H1 (cell line): ENCODE measurements around the gene PKM. TPM values are rescaled to one million over a fixed set of nuclear protein-coding genes. Genes with fewer than 3 reads are reported as not detected.

ENCODE experiments used
- CTCF ChIA-PET: fragments of 300-600 bp; sonication (Branson Sonifier 250); formaldehyde crosslinking; loops from one replicate; lab custom pipeline; 2021; ENCODE audit not compliant: partially characterized antibody; lab: Charles Lee
- POLR2A ChIA-PET: fragments of 300-600 bp; sonication (Branson Sonifier 250); formaldehyde crosslinking; loops from one replicate; lab custom pipeline; 2021; ENCODE audit warnings: inconsistent platforms; ENCODE audit not compliant: partially characterized antibody; lab: Charles Lee
- DNase-seq, 2 experiments: peaks; one replicate each; pipeline versions ENCODE4 v3.0.0 to v3.0.0-alpha.2; 2010 to 2022; ENCODE audit warnings: low spot score in 2 of 2, low read depth in 1 of 2, mixed read lengths in 1 of 2
- FAIRE-seq: peaks from 2 replicates; lab custom pipeline; 2011; peaks lifted over from hg19 to GRCh38; lab: Jason Lieb, UNC
- H2AFZ ChIP-seq: 2 replicates; pipeline ENCODE4 v1.8.1; 2012; ENCODE audit warnings: low read length, inconsistent platforms
- H2AK5ac ChIP-seq: 2 replicates; pipeline ENCODE4 v1.6.1; 2013; ENCODE audit warnings: low read depth, low read length
- H2BK120ac ChIP-seq: replicated peaks from 2 replicates; pipeline ENCODE3; 2013; ENCODE audit warnings: low read depth, low read length, inconsistent platforms
- H2BK12ac ChIP-seq: 2 replicates; pipeline ENCODE4 v1.6.1; 2013; ENCODE audit warnings: low read depth, low read length
- H2BK15ac ChIP-seq: 2 replicates; pipeline ENCODE4 v1.6.1; 2013; ENCODE audit warnings: low read length
- H2BK20ac ChIP-seq: 2 replicates; pipeline ENCODE4 v1.6.1; 2013; ENCODE audit warnings: low read length
- H2BK5ac ChIP-seq: 2 replicates; pipeline ENCODE4 v1.6.1; 2013; ENCODE audit warnings: low read depth, low read length
- H3K14ac ChIP-seq: 2 replicates; pipeline ENCODE4 v1.6.1; 2013; ENCODE audit warnings: inconsistent platforms; ENCODE audit not compliant: insufficient read length
- H3K18ac ChIP-seq: 2 replicates; pipeline ENCODE4 v1.6.1; 2013; ENCODE audit warnings: low read length; ENCODE audit errors: extremely low read depth
- H3K23ac ChIP-seq: 2 replicates; pipeline ENCODE4 v1.6.1; 2013; ENCODE audit warnings: inconsistent platforms; ENCODE audit not compliant: insufficient read length
- H3K23me2 ChIP-seq: 2 replicates; pipeline ENCODE4 v1.6.1; 2013; ENCODE audit warnings: low read depth, low read length
- H3K27ac ChIP-seq: 2 replicates; pipeline ENCODE4 v1.6.1; 2011; ENCODE audit warnings: low read depth, low read length, inconsistent platforms
- H3K27me3 ChIP-seq, 4 experiments: replicated peaks in 1 of 4; 1 replicate in 1 of 4; 2 replicates in 3 of 4; pipeline versions ENCODE4 v1.6.1 to v1.8.1; 2011 to 2013; ENCODE audit warnings: low read length in 3 of 4, mild to moderate bottlenecking in 3 of 4, inconsistent platforms in 2 of 4, mixed read lengths in 2 of 4, moderate library complexity in 1 of 4; ENCODE audit not compliant: control insufficient read depth in 3 of 4, insufficient read depth in 3 of 4; ENCODE audit errors: extremely low read depth in 1 of 4
- H3K36me3 ChIP-seq, 4 experiments: 2 replicates each; pipeline versions ENCODE4 v1.6.1 to v1.8.1; 2011 to 2013; ENCODE audit warnings: mild to moderate bottlenecking in 4 of 4, low read length in 3 of 4, moderate library complexity in 2 of 4, control low read depth in 1 of 4, inconsistent platforms in 1 of 4; ENCODE audit not compliant: insufficient read depth in 4 of 4, control insufficient read depth in 2 of 4
- H3K4ac ChIP-seq: replicated peaks from 2 replicates; pipeline ENCODE3; 2013; ENCODE audit warnings: low read length, low read depth, mixed read lengths, inconsistent platforms; ENCODE audit not compliant: insufficient read length
- H3K4me1 ChIP-seq, 4 experiments: replicated peaks in 1 of 4; 1 replicate in 1 of 4; 2 replicates in 3 of 4; pipeline versions ENCODE4 v1.6.1 to v1.8.1; 2011 to 2013; ENCODE audit warnings: low read length in 3 of 4, inconsistent platforms in 2 of 4, mixed read lengths in 1 of 4; ENCODE audit not compliant: insufficient read depth in 4 of 4, control insufficient read depth in 3 of 4
- H3K4me2 ChIP-seq, 2 experiments: 2 replicates each; pipeline versions ENCODE4 v1.6.1 to v1.8.1; 2011 to 2013; ENCODE audit warnings: low read depth in 2 of 2, low read length in 2 of 2, control low read depth in 1 of 2, inconsistent platforms in 1 of 2, mild to moderate bottlenecking in 1 of 2; ENCODE audit not compliant: insufficient read depth in 1 of 2
- H3K4me3 ChIP-seq, 4 experiments: fragments of 200-600, 300-600 bp in 1 of 4; sonication (generic), shearing (Covaris generic), sonication (Bioruptor Twin) in 1 of 4; 2 replicates each; pipeline versions ENCODE4 v1.5.1 to v1.8.1; 2011 to 2016; ENCODE audit warnings: low read length in 4 of 4, low read depth in 3 of 4, control low read depth in 2 of 4, inconsistent platforms in 2 of 4, mild to moderate bottlenecking in 2 of 4, mixed read lengths in 1 of 4, moderate library complexity in 1 of 4; ENCODE audit not compliant: insufficient read depth in 2 of 4; ENCODE audit errors: extremely low read depth in 1 of 4
- H3K56ac ChIP-seq: replicated peaks from 2 replicates; pipeline ENCODE3; 2013; ENCODE audit warnings: low read depth, mild to moderate bottlenecking, mixed read lengths, low read length, inconsistent platforms; ENCODE audit not compliant: insufficient read length
- H3K79me1 ChIP-seq: 2 replicates; pipeline ENCODE4 v1.6.1; 2013; ENCODE audit warnings: low read depth, low read length, control low read depth
- H3K79me2 ChIP-seq, 2 experiments: 2 replicates each; pipeline versions ENCODE4 v1.6.1 to v1.8.1; 2012 to 2013; ENCODE audit warnings: low read length in 2 of 2, mild to moderate bottlenecking in 2 of 2, inconsistent platforms in 1 of 2; ENCODE audit not compliant: insufficient read depth in 2 of 2, control insufficient read depth in 1 of 2
- H3K9ac ChIP-seq, 4 experiments: replicated peaks in 1 of 4; 1 replicate in 1 of 4; 2 replicates in 3 of 4; pipeline versions ENCODE4 v1.6.1 to v1.8.1; 2011 to 2013; ENCODE audit warnings: low read depth in 3 of 4, low read length in 3 of 4, control low read depth in 2 of 4, mild to moderate bottlenecking in 2 of 4, moderate library complexity in 2 of 4, inconsistent platforms in 1 of 4; ENCODE audit errors: extremely low read depth in 1 of 4
- H3K9me3 ChIP-seq, 2 experiments: 2 replicates each; pipeline versions ENCODE4 v1.6.1 to v1.8.1; 2012 to 2013; ENCODE audit warnings: mild to moderate bottlenecking in 2 of 2, moderate library complexity in 2 of 2, control low read depth in 1 of 2, inconsistent platforms in 1 of 2, low read depth in 1 of 2, low read length in 1 of 2, mixed read lengths in 1 of 2; ENCODE audit not compliant: insufficient read depth in 2 of 2
- H4K20me1 ChIP-seq, 2 experiments: replicated peaks in 1 of 2; 2 replicates each; pipeline versions ENCODE3 to v1.8.1; 2011 to 2013; ENCODE audit warnings: inconsistent platforms in 2 of 2, low read length in 2 of 2, mild to moderate bottlenecking in 1 of 2; ENCODE audit not compliant: insufficient read depth in 2 of 2, control insufficient read depth in 1 of 2
- H4K5ac ChIP-seq: 2 replicates; pipeline ENCODE4 v1.6.1; 2013; ENCODE audit warnings: low read length, low read depth, mixed read lengths, inconsistent platforms; ENCODE audit not compliant: insufficient read length
- H4K8ac ChIP-seq: 2 replicates; pipeline ENCODE4 v1.8.0; 2013; ENCODE audit warnings: mild to moderate bottlenecking, moderate library complexity, low read length, inconsistent platforms; ENCODE audit not compliant: insufficient read depth; ENCODE audit errors: extremely low read depth
- H4K91ac ChIP-seq: replicated peaks from 2 replicates; pipeline ENCODE3; 2013; ENCODE audit warnings: low read length, mixed read lengths, inconsistent platforms; ENCODE audit not compliant: insufficient read length
- ATF3 ChIP-seq: IDR thresholded peaks from 2 replicates; pipeline ENCODE4 v1.6.1; 2011; ENCODE audit warnings: low read depth, mild to moderate bottlenecking, low read length; ENCODE audit not compliant: insufficient read depth
- BACH1 ChIP-seq: IDR thresholded peaks from 2 replicates; pipeline ENCODE4 v1.6.1; 2012; ENCODE audit warnings: low read length, improper control_type of control experiment
- CREB1 ChIP-seq: IDR thresholded peaks from 2 replicates; pipeline ENCODE4 v1.6.1; 2012; ENCODE audit warnings: inconsistent platforms
- GABPA ChIP-seq: IDR thresholded peaks from 2 replicates; pipeline ENCODE4 v1.6.1; 2011; ENCODE audit warnings: mild to moderate bottlenecking, low read length, moderate library complexity, borderline replicate concordance; ENCODE audit not compliant: insufficient read depth
- HDAC6 ChIP-seq: IDR thresholded peaks from one replicate; pipeline ENCODE4 v1.7.1; 2012; ENCODE audit warnings: low read depth, mild to moderate bottlenecking, inconsistent platforms, low read length, moderate library complexity
- KDM1A ChIP-seq: fragments of 200-600, 300-600 bp; sonication (generic); IDR thresholded peaks from 2 replicates; pipeline ENCODE4 v1.7.1; 2016; ENCODE audit warnings: mild to moderate bottlenecking, low read length, borderline replicate concordance
- KDM4A ChIP-seq: IDR thresholded peaks from one replicate; pipeline ENCODE4 v1.7.1; 2012; ENCODE audit warnings: low read depth, mild to moderate bottlenecking, moderate library complexity, low read length, inconsistent platforms; ENCODE audit not compliant: severe bottlenecking
- MAFK ChIP-seq: IDR thresholded peaks from 2 replicates; pipeline ENCODE4 v1.6.1; 2012; ENCODE audit warnings: low read depth, mild to moderate bottlenecking, improper control_type of control experiment, low read length
- NRF1 ChIP-seq: IDR thresholded peaks from 2 replicates; pipeline ENCODE4 v1.6.1; 2011; ENCODE audit warnings: mild to moderate bottlenecking, low read depth, low read length, improper control_type of control experiment
- POLR2AphosphoS5 ChIP-seq: IDR thresholded peaks from 2 replicates; pipeline ENCODE4 v1.6.1; 2011; ENCODE audit warnings: low read depth, low read length
- POU5F1 ChIP-seq: IDR thresholded peaks from 2 replicates; pipeline ENCODE4 v1.6.1; 2011; ENCODE audit warnings: low read depth, mild to moderate bottlenecking, low read length, moderate library complexity
- SP4 ChIP-seq: IDR thresholded peaks from 2 replicates; pipeline ENCODE4 v1.6.1; 2012; ENCODE audit warnings: low read length, inconsistent platforms
- TAF1 ChIP-seq: IDR thresholded peaks from 2 replicates; pipeline ENCODE4 v1.6.1; 2011; ENCODE audit warnings: mild to moderate bottlenecking, low read depth, low read length
- USF2 ChIP-seq: IDR thresholded peaks from 2 replicates; pipeline ENCODE4 v1.6.1; 2011; ENCODE audit warnings: low read length, improper control_type of control experiment
- WGBS, 2 experiments: shearing (Covaris generic) in 1 of 2; methylation state at CpG; one replicate each; pipeline versions ENCODE4 v1.1.6 to v1.1.7; 2013 to 2015; ENCODE audit warnings: low lambda C conversion rate in 2 of 2, mixed read lengths in 2 of 2, inconsistent platforms in 1 of 2, low coverage in 1 of 2, missing lambda C conversion rate in 1 of 2; ENCODE audit not compliant: insufficient replicate concordance in 2 of 2, insufficient coverage in 1 of 2, insufficient read length in 1 of 2; ENCODE audit errors: extremely low coverage in 1 of 2, missing lambda C conversion rate in 1 of 2; 5-methylcytosine and 5-hydroxymethylcytosine counted together
- polyA plus RNA-seq, 7 experiments: library from polyadenylated mRNA; depleted of rRNA in 3 of 7; stranded (reverse) in 5 of 7; unstranded in 2 of 7; fragments of >200 nt in 5 of 7; fragments of 200-250 nt in 2 of 7; gene quantifications; 1 replicate in 5 of 7; 2 replicates in 1 of 7; 4 replicates in 1 of 7; pipeline versions ENCODE4 v1.2.1 to v1.2.3, GENCODE V29; 2011 to 2013; ENCODE audit warnings: missing spikeins in 2 of 7, mixed read lengths in 2 of 7
- total RNA-seq: library from RNA; stranded (reverse); fragmentation: NEBNext Ultra II Directional; extraction: Animal tissue kit (Norgen Biotek cat#: 25700); gene quantifications from 2 replicates; pipeline ENCODE4 v1.2.1, GENCODE V29; 2021

PKM gene
- total and polyA plus RNA-seq, 2 of the 8 experiments (the other 6 are each of a cell fraction or from before 2014, with no cell fraction given) = 780 to 856 TPM

- H3K36me3 ChIP-seq = peaks cover 70 to 100% (median 94%) of the 10 kb centered on the region in 4 experiments
- TF ChIP-seq CREB1 (no peak), SP4 (no peak), BACH1 (no peak), POLR2AphosphoS5 (no peak), KDM1A (no peak), MAFK (no peak), ATF3 (no peak), GABPA (no peak), USF2 (no peak), NRF1 (no peak), HDAC6 (no peak), POU5F1 (no peak), KDM4A (no peak), TAF1 (no peak)
These were observed 25.7 kb downstream of the PKM start for GRCh38 chr15:72205273-72205672.

More at GRCh38 chr15:72205273-72205672, 25.7 kb downstream of the PKM start:
- Histone ChIP-seq H3K18ac (no peak overlapping the region), H3K14ac (no peak overlapping the region), H3K79me2 (no peaks in the 10 kb centered on the region; a peak in 1 of 4 replicates), H3K9me3 (no peaks in the 10 kb centered on the region), H4K5ac (no peak overlapping the region), H2AK5ac (no peak overlapping the region), H3K9ac (no peak overlapping the region), H3K4me2 (no peak overlapping the region), H3K56ac (no peak overlapping the region), H3K27me3 (no peaks in the 10 kb centered on the region), H3K23me2 (no peaks in the 10 kb centered on the region), H4K91ac (no peak overlapping the region), H2BK120ac (no peak overlapping the region), H3K4me3 (no peak overlapping the region), H3K27ac (no peak overlapping the region), H3K4ac (no peak overlapping the region), H2AFZ (no peak overlapping the region), H3K4me1 (no peaks in the 10 kb centered on the region), H4K8ac (no peak overlapping the region), H2BK20ac (no peak overlapping the region), H3K79me1 (peaks cover 5% of the 10 kb centered on the region), H4K20me1 (peaks cover 24 to 31% of the 10 kb centered on the region in 2 experiments), H2BK12ac (no peak overlapping the region), H2BK5ac (no peak overlapping the region), H2BK15ac (no peak overlapping the region), H3K23ac (no peak overlapping the region)
- CTCF ChIA-PET = interaction anchor here (1.7 kb wide), 1 partner anchor 12 kb away, joined by 4 read pairs; no protein-coding TSS in a partner anchor
- FAIRE-seq (no peak), DNase-seq (no peak)
- 91% methylated on average over 2 of the region's 2 CpGs; no CpG with 5 or more reads in 1 of the 2 experiments for WGBS, 2 experiments
- POLR2A ChIA-PET = interaction anchor here (0.6 to 1.7 kb wide), 3 partner anchors 12 to 33 kb away, joined by 3 to 7 read pairs (median 5); no protein-coding TSS in a partner anchor
